Activated naive CD8-positive, alpha-beta T cell treated with anti-CD3 and anti-CD28 coated beads for 36 hours (primary cell): Measurements from ENCODE around the gene ACSM2A. TPM values are rescaled to one million over a fixed set of nuclear protein-coding genes. Genes with fewer than 3 reads are reported as not detected.
"Not testable (repeated sequence)": the region's sequence is repeated elsewhere in the genome, so short reads cannot be mapped to it uniquely, and the experiment has no call there.

Experiments used
- DNase-seq: peaks from one replicate; pipeline ENCODE4 v3.0.0; 2021
- H3K27ac Mint-ChIP-seq: one replicate; pipeline ENCODE4 v1.8.0; 2022; ENCODE audit warnings: mild to moderate bottlenecking, moderate library complexity, mixed read lengths
- H3K27me3 Mint-ChIP-seq: one replicate; pipeline ENCODE4 v1.8.0; 2022; ENCODE audit warnings: mild to moderate bottlenecking, mixed read lengths
- H3K36me3 Mint-ChIP-seq: one replicate; pipeline ENCODE4 v1.8.0; 2021; ENCODE audit warnings: mild to moderate bottlenecking, mixed read lengths
- H3K4me1 Mint-ChIP-seq: one replicate; pipeline ENCODE4 v1.8.0; 2021; ENCODE audit warnings: mixed read lengths
- H3K4me3 Mint-ChIP-seq: one replicate; pipeline ENCODE4 v1.8.0; 2022; ENCODE audit warnings: mild to moderate bottlenecking, moderate library complexity, mixed read lengths
- H3K9me3 Mint-ChIP-seq: one replicate; pipeline ENCODE4 v1.8.0; 2022; ENCODE audit warnings: mixed read lengths
- total RNA-seq, 2 experiments: library from RNA; stranded (reverse); gene quantifications; one replicate each; pipeline ENCODE4 v1.2.3, GENCODE V29; 2021

The ACSM2A gene
- total RNA-seq, 2 experiments from 2014 or later: not detected

DNA sequence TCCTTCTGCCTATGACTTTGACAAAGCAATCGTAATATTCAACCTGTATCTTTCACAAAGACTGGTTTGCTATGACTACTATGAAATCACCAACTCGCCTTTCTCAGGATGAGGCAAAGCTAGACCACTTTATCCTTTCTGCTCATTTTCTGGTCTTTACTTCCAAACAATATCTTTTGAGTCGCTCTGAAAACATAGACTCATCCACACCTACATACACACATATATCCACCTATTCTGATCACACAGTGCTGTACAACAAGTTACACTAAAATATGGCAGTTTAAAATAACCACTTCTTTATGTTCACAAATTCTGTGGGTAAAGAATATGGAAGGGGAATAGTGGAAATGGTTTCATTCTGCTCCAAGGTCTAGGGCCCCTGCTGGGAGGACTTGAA lies 39.7 kb downstream of the ACSM2A start:
- H3K4me1 Mint-ChIP-seq, H3K9me3 Mint-ChIP-seq, H3K36me3 Mint-ChIP-seq, H3K27ac Mint-ChIP-seq, H3K4me3 Mint-ChIP-seq, DNase-seq, H3K27me3 Mint-ChIP-seq: not testable (repeated sequence)

GRCh38 chr16:20491448-20491847 lies 40.1 kb downstream of the ACSM2A start:
- not testable (repeated sequence) for DNase-seq, H3K4me3 Mint-ChIP-seq, H3K27ac Mint-ChIP-seq, H3K36me3 Mint-ChIP-seq, H3K27me3 Mint-ChIP-seq, H3K9me3 Mint-ChIP-seq, H3K4me1 Mint-ChIP-seq

- Mint-ChIP-seq H3K9me3 (peaks cover 19% of the 10 kb centered on the region), H3K36me3 (no peaks in the 10 kb centered on the region), H3K4me1 (no peaks in the 10 kb centered on the region), H3K4me3 (no peak overlapping the region), H3K27ac (no peak overlapping the region), H3K27me3 (no peaks in the 10 kb centered on the region)
- DNase-seq: no peak
Observed at GRCh38 chr16:20504418-20504817, 53.1 kb downstream of the ACSM2A start.

GRCh38 chr16:20507280-20507679 lies 56.0 kb downstream of the ACSM2A start:
- H3K27ac Mint-ChIP-seq: no peak overlapping the region
- no peaks in the 10 kb centered on the region for H3K4me1 Mint-ChIP-seq
- no peak for DNase-seq
- H3K9me3 Mint-ChIP-seq: peaks cover 19% of the 10 kb centered on the region
- no peak overlapping the region for H3K4me3 Mint-ChIP-seq
- H3K36me3 Mint-ChIP-seq: no peaks in the 10 kb centered on the region
- H3K27me3 Mint-ChIP-seq: no peaks in the 10 kb centered on the region

DNA sequence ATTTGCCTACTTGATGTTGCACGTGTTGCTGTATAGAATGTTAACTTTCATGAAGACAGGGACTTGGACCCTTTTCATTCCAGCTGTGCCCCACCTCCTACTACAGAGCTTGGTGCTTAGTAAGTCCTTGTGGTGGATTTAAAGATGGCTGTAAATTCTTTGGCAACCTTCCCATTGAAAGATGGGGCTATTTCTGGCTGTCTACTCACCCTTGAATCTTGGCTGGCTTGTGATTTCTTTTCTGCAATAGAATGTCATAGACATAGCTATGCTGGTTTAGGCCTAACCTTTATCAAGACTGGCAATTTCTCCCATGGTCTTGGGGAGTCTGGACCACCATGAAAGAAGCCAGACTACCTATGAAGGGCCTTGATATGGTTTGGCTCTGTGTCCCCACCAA lies 59.0 kb downstream of the ACSM2A start:
- H3K27ac Mint-ChIP-seq: no peak overlapping the region
- H3K9me3 Mint-ChIP-seq: peaks cover 26% of the 10 kb centered on the region
- H3K27me3 Mint-ChIP-seq: peaks cover 4% of the 10 kb centered on the region
- no peak for DNase-seq
- H3K4me1 Mint-ChIP-seq: no peaks in the 10 kb centered on the region
- no peak overlapping the region for H3K4me3 Mint-ChIP-seq
- H3K36me3 Mint-ChIP-seq: no peaks in the 10 kb centered on the region

DNA sequence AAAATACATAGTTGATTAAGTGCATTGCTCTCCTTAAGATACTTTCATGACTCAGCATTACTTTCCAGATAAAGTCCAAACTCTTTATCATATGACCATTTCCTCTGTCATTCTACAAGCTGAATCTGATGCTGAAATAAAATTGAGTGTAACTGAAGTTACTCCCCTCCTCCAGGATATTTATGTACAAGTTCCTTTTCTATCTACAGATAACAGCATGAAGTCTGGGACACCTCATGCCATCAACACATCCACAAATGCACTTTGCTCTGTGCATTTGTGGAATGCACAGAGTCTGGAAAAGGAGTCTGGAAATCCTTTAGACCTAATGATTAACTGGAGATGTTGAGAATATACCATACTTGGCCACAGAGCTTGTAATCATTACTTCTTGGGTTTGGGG lies 64.4 kb downstream of the ACSM2A start:
- H3K4me3 Mint-ChIP-seq: no peak overlapping the region
- no peaks in the 10 kb centered on the region for H3K36me3 Mint-ChIP-seq
- H3K9me3 Mint-ChIP-seq: peaks cover 7% of the 10 kb centered on the region
- no peak overlapping the region for H3K27ac Mint-ChIP-seq
- DNase-seq: no peak
- H3K27me3 Mint-ChIP-seq: peaks cover 16% of the 10 kb centered on the region
- H3K4me1 Mint-ChIP-seq: no peaks in the 10 kb centered on the region

DNA sequence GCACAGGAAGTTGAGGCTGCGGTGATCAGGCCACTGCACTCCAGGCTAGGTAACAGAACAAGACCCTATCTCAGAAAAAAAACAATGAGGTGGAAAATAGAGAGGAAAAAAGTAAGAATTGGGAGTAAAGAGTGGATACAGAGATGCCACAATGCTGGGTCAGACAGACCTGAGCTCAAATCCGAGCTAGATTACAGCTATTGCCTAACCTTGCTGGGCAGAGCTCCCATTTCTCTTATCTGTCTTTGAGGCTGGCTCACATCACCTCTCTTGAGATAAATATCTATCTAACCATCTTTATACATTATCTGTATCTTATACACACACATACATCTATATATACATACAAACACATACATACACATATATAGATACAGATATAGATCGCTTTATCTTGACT lies 65.8 kb downstream of the ACSM2A start:
- H3K27ac Mint-ChIP-seq: no peak overlapping the region
- DNase-seq: no peak
- H3K4me3 Mint-ChIP-seq: no peak overlapping the region
- peaks cover 16% of the 10 kb centered on the region for H3K27me3 Mint-ChIP-seq
- H3K4me1 Mint-ChIP-seq: no peaks in the 10 kb centered on the region
- H3K9me3 Mint-ChIP-seq: peaks cover 7% of the 10 kb centered on the region
- H3K36me3 Mint-ChIP-seq: no peaks in the 10 kb centered on the region

GRCh38 chr16:20519231-20519630 lies 67.9 kb downstream of the ACSM2A start:
- Mint-ChIP-seq H3K4me1 (no peaks in the 10 kb centered on the region), H3K36me3 (no peaks in the 10 kb centered on the region), H3K9me3 (peaks cover 7% of the 10 kb centered on the region), H3K4me3 (no peak overlapping the region), H3K27ac (no peak overlapping the region), H3K27me3 (peaks cover 16% of the 10 kb centered on the region)
- no peak for DNase-seq

GRCh38 chr16:20520103-20520502 lies 68.8 kb downstream of the ACSM2A start:
- H3K27ac Mint-ChIP-seq: no peak overlapping the region
- H3K27me3 Mint-ChIP-seq: peaks cover 11% of the 10 kb centered on the region
- H3K4me1 Mint-ChIP-seq: no peaks in the 10 kb centered on the region
- H3K36me3 Mint-ChIP-seq: no peaks in the 10 kb centered on the region
- DNase-seq: no peak
- no peaks in the 10 kb centered on the region for H3K9me3 Mint-ChIP-seq
- H3K4me3 Mint-ChIP-seq: no peak overlapping the region

DNA sequence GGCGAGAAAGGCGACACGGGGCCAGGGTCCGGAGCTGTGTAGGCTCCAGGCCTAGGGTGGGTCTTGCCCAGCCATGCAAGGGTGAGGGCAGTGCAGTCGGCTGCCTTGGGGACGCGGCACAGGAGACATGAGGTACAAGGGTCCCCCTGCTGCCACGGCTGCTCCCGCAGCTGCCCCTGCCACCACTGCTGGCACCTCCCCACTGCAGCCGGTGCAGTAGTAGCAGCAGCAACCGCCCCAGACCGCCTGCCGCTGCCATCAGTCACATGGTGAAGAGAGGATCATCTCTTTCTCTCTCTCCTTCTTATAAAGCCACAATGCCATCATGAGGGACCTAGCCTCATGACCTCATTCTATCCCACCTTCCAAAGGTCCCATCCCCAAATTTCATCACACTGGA lies 80.5 kb downstream of the ACSM2A start:
- H3K9me3 Mint-ChIP-seq, H3K36me3 Mint-ChIP-seq: not testable (repeated sequence)

DNA sequence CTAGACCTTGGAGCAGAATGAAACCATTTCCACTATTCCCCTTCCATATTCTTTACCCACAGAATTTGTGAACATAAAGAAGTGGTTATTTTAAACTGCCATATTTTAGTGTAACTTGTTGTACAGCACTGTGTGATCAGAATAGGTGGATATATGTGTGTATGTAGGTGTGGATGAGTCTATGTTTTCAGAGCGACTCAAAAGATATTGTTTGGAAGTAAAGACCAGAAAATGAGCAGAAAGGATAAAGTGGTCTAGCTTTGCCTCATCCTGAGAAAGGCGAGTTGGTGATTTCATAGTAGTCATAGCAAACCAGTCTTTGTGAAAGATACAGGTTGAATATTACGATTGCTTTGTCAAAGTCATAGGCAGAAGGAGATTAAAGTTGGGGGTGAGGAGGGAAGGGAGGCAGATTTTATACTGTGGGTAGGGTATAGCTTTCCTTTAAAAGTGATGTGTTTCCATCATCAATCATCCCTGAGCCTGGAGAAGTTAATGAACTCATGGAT lies 81.0 kb downstream of the ACSM2A start:
- not testable (repeated sequence) for H3K27me3 Mint-ChIP-seq, H3K9me3 Mint-ChIP-seq, DNase-seq, H3K36me3 Mint-ChIP-seq, H3K27ac Mint-ChIP-seq, H3K4me3 Mint-ChIP-seq, H3K4me1 Mint-ChIP-seq

More for the DNA sequence above, 80.5 kb downstream of the ACSM2A start:
- not testable (repeated sequence) for H3K4me1 Mint-ChIP-seq, DNase-seq, H3K27me3 Mint-ChIP-seq, H3K4me3 Mint-ChIP-seq, H3K27ac Mint-ChIP-seq

DNA sequence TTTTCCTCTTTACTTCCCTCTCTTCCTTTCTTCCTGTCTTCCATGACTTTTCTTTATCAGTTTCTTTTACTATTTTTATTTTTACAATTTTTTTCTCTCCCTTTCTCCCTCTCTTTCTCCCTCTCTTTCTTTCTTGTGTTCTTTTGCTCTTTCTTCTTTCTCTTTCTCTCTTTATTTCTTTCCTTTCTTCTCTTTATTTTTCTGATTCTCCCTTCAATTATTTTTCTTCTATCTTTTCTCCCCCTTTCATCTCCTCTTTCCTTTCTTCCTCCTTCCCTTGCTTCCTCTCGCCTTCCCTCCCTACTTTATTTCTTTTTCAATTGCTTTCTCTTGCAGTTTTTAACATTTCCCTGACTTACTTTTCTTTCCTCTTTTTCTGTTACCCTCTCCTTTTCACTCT lies 85.3 kb downstream of the ACSM2A start:
- not testable (repeated sequence) for DNase-seq, H3K36me3 Mint-ChIP-seq, H3K4me3 Mint-ChIP-seq, H3K27ac Mint-ChIP-seq, H3K4me1 Mint-ChIP-seq, H3K9me3 Mint-ChIP-seq
- H3K27me3 Mint-ChIP-seq: peaks cover 12% of the 10 kb centered on the region

Other genes starting within 250 kb of the ACSM2A start
- not detected for gene GP2, start 124.0 kb upstream of the ACSM2A start, total RNA-seq
- not detected for gene UMOD, start 98.8 kb upstream of the ACSM2A start, total RNA-seq
- not detected for gene PDILT, start 46.8 kb upstream of the ACSM2A start, total RNA-seq
- not detected for gene ACSM5, start 42.0 kb upstream of the ACSM2A start, total RNA-seq
- not detected for gene ACSM2B, start 124.8 kb downstream of the ACSM2A start, total RNA-seq
- gene ACSM1, start 246.2 kb downstream of the ACSM2A start, total RNA-seq: under 1 TPM in 1 of 2 experiments, not detected in 1; 0.16 TPM